Measurements from ENCODE around the gene MED17. TPM values are rescaled to one million over a fixed set of nuclear protein-coding genes. Genes with fewer than 3 reads are reported as not detected.

The MED17 gene
- total RNA-seq, 1 experiment from 2014 or later, result 28.9 TPM

DNA sequence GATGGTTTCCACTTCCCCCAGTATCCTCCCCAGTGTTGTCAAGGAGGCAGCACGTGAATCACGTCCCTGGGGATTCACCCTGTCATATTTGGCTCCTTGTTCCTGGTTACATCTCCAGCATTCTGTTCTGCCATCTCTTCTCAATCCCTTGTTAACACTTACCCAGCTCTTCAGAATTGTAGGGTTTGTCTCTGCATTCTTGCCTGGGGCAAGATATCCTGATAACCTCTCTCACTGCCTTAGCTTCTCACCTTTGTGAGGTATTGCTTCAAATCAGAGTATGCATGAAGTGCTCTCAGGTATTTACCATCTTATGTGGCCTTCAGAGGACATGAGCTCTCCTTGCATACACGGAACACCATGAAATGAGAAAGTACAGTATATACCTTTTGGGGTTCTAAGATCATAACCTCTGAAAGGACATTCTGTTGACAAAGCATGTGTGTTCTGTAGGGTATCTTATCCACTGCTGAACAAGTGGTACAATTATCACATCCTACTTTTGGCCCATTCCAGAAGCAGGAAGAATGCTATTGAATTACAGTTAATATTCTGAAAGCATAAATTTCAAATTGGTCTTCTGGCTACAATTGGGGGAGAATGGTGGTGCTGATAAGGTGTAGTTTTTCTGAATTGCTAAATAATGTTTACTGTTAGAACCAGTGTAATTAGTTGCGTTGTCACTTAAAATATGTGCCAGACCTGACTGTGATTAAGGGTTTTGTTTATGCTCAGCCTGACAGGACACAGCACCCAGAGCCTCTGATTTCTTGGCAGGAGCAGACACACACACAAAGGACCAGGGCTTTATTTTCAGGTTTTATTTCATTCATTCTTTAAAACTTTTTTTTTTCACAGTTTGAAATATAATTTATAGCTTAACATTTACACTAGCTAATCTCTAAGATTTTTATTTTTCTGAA lies 33.6 kb downstream of the MED17 start:
- peak; percentile 8 for DNase-seq (ENCODE audit: low read depth)

DNA sequence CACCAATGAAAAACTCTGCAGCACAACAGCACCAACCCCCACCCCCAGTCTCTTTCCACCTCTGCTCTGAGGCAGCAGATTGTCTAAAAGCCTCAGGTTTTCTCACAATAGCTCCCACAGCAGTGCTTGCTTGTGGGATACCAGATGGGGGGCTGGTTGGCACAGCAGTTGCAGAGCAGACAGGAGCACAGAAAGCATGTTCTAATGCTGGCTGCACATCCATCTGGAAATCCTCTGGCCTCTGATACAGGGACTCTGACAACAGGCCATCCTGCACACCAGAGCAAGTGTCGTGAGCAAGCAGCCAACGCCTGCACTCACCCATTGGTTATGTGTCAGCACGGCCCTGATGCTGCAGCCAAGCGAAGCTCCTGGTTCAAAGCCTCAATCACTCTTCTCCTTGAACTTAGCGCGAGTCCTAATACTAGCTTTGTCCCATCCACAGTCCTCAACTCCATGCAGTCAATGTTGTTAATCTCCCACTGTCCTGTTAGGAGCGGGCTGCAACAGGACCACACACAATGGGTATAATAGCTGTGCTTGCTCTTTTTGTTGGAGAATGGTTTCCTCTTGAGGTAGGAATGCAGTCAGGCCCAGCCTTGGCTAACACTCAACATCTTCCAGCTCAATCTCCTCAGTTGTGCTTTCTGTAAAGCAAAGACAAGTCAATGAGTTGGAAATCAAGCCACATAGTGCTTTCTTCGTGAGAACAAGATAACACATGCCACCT lies 36.0 kb downstream of the MED17 start:
- DNase-seq (ENCODE audit: low read depth), result no peak

DNA sequence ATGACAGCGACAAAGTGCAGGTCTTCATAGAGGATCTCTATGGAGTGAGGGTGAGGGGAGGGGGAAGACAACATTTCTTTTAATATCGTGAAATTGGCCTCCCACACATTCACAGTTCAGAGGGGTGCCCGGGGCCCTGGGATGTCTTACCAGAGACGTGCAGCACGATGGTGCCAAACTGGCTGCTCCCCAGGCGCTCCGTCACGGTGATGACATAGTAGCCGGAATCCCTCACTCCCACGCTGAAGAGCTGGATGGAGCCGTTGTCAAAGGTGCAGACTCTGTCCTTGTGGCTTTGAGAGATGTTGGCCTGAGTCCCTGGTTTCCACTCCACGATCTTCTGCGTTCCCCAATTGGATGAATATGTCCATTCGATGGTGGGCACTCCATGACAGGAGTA lies 36.8 kb downstream of the MED17 start:
- no peak for DNase-seq (ENCODE audit: low read depth)

DNA sequence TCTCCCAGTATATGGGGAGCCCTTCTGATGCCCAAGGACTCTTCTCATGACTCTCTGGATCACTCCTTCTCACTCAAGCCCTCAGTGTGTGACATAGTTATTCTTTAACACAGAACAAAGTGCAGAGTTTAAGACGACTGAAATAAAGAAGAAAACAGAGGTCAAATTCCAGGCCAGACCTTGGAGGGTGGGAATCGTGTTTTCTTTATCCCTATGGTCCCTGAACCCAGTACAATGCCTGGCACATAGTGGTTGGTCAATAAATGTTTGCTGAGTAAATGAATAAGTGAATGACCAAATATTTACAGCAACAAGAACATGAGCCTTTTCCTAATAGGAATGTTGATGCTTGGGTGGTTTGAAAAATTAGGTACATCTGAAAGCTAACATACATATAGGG lies 37.5 kb downstream of the MED17 start:
- DNase-seq (ENCODE audit: low read depth), result no peak

DNA sequence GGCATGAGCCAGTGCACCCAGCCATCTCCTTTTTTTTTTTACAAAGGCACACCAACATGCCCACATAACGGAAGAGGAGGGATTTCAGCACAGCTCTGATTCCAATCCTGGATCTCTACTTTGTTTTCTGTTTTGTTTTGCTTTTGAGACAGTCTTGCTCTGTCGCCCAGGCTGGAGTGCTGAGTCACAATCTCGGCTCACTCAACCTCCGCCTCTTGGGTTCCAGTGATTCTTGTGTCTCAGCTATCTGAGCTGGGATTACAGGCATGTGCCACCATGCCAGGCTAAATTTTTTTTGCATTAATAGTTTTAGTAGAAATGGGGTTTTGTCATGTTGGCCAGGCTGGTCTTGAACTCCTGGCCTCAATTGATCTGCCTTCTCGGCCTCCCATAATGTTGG lies 38.3 kb downstream of the MED17 start:
- DNase-seq (ENCODE audit: low read depth), result peak; percentile 13

DNA sequence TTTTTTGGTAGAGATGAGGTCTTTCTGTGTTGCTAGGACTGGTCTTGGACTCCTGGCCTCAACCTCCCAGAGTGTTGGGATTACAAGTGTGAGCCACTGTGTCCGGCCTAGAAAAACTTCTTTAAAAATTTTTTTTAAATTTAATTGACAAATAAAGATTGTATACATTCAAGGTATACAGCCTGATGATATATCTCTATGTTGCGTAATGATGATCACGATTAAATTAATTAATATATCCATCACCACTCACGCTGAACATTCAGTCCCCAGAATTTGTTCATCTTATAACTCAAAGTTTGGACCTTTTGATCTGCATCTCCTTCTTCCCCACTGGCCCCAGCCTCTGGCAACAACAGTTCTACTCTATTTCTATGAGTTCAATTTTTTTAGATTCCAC lies 39.1 kb downstream of the MED17 start:
- no peak for DNase-seq (ENCODE audit: low read depth)

DNA sequence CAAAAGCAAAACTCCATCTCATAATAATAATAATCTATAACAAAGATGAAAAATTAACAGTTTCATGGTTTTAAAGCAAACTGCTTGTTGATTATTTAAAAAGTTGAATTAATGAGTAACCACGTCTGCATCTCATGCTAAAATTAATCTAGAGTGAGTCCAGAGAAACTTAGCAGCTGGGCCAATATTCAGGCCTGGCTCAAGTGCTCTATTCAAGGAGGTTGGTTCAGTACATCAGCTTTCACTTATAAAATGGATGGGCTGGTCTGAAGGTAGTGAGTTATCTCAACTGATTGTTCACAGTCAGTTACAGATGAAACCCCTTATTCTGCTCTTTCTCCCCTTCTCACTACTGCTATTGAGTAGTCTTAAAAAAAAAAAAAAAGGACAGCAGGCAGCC lies 43.3 kb downstream of the MED17 start:
- no peak for DNase-seq (ENCODE audit: low read depth)

DNA sequence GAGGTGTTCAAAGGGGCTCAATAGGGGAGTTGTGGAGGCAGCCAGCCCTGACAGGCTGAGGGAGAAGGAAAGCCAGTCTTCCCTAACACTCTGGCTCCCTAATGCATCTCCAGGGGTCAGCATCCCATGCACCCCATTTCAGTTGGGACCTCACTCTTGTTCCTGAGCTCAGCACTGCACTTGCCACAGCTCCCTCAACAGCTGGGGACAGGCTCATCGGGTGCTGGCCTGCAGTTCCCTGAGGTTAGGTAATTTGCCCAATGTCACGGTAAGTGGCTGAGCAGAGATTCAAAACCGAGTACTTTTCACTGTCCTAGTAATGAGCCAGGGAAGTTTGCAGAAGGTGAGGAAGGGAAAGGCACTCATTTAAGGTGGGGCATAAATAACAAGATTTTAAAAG lies 45.5 kb downstream of the MED17 start:
- DNase-seq (ENCODE audit: low read depth), result no peak

DNA sequence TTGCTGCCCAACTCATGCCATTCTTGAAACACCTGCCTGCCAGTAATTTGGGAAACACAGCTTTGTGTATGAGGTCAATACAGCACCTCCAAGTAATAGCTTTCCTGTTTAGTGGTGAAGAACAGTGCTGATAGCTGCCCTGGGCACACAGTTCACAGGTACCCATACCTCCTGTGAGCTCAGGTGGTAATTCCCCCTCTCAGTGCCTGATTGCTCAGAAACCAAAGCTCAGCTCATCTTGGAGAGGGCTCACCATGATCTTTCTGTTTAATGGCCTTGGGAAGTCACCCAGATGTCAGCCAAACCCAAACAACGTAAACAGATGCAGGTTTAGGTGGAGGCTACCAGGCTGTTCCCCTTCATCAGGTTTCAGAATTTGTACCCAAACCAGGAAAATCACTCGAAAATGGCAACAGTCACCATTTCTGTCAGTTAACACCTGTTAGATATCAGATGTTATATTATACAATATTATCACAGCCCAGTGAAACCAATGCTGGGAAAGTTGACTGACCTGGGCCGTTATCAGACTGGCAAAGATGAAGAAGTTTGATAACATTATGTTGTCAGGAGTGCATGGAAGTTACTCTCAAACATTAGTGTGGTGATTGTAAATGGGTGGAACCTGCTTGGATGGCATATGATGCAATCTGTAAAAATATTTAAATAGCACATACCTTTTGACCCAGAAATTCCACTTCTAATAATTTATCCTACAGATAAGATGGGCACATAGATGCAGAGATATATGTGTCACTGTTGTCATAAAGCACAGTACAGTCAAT lies 47.5 kb downstream of the MED17 start:
- no peak for DNase-seq (ENCODE audit: low read depth)

DNA sequence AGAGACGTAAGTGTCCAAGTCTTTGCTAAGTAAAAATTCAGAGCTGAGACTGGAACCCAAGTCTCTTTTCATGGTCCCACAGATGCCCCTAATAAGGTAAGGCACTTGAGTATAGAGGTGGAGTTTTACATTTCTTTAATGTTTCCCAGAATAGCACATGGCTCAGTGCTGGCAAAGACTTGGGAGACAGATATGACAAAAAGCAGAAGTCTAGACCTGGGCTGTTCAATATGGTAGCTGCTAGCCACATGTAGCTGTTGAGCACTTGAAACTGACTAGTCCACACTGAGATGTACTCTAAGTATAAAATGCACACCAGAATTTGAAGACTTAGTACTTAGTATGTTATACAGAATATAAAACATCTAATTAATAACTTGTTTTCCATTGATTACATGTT lies 48.7 kb downstream of the MED17 start:
- no peak for DNase-seq (ENCODE audit: low read depth)

DNA sequence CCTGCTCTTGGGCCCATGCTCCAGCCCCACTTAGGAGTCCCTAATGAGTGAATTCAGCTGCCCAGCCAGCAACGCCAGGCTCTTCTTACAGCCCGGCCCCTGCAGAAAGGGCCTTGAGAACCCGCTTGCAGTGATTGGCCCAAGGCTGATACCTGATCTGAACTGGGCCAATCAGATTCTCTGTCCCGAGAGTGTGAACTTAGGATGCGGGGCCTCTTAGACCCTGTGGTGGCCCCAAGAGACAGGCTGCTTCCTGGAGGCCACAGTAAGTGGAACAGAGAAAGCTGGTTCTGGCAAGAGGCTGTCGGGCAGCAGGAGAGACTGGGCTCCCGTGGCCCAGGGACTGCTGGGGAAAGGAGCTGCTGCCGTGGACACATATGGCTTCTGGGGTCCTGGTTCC lies 54.9 kb downstream of the MED17 start:
- no peak for DNase-seq (ENCODE audit: low read depth)

DNA sequence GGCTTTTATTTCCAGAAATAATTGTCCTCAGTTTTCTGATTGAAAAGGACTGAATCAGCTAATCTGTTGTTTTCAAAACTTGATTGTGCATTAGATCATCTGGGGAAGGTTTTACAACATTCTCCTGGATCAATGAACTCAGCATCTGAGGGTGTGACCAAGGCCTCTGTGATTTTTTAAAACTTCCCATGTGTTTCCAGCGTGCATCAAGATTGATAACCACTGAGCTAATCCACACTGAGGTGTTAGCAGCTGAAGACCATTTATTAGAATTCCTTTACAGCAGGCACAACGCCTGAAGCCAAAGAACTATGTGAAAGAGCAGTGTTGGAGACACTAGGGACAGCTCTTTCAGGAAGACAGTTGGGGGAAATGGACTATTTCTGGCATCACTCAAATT lies 56.1 kb downstream of the MED17 start:
- DNase-seq (ENCODE audit: low read depth), result no peak

DNA sequence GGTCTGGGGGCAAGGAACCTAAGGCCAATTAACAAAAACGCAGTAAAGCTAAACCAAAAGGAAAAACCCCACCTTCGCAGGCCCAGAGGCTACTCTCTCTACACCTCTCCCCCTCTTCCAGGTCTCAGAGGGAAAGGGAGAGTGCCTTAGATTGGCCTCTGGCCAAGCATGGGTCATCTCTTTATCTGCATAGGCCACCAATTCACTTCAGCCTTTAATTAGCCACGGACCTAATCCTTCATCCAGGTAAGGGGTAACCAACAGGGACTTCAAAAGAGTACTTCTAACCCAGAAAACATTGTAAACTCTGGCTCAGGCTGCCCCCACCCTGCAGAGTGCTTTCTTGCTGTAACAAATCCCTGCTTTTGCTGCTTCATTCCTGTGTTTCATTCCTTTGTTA lies 56.9 kb downstream of the MED17 start:
- no peak for DNase-seq (ENCODE audit: low read depth)

DNA sequence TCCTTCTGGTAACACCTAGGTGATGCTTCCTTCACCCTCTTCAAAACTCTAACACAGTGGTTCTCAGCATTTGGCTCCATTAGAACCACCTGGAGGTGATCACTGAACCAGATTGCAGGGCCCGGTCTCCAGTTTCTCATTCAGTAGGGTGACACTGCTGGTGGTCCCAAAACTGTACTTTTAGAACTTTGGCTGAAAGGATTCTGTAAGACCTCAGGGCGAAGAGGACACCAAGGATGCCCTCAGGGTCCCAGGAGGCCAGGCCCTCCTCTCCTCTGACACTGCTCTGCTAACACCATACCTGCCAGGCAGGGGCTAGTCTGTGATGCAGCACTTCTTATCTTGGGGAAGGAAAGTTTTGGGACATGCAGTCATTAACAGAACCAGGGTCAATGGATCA lies 57.4 kb downstream of the MED17 start:
- DNase-seq (ENCODE audit: low read depth), result no peak

DNA sequence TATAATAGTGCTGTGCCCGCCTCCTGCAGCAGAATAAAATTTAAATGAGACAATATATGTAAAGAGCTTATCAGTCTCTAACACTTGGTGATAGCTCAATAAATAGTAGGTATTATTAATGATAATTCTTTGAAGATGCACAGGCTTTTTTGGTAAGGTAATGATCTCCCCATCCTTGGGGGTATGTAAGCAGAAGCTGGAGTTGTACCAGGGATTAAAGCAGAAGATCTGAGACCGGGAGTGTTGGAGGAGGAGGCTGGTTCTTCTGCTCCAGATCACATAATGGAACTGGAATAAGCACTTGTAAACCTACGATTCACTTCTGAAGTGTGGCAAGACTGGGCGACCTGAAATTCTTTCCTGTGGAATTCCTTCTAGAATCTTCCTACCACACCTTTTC lies 58.0 kb downstream of the MED17 start:
- DNase-seq (ENCODE audit: low read depth), result no peak

DNA sequence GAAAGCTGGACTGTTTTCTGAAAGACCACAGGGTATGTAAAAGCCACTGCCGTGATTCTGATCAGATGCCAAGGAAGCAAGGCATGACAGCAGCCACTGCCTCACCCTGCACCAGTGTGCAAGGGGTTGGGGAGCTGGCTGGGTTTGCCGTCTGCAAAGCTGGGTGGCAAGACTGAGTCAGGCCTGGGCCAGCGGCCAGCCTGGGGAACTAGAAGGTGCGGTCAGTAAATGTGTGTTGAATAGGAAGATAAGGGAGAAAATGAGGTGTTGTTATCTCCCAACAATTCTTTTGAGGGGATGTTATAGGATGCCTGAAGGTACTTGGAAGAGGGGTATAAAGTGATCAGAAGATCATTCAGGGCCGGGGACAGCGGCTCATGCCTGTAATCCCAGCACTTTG lies 58.4 kb downstream of the MED17 start:
- peak; percentile 41 for DNase-seq (ENCODE audit: low read depth)

DNA sequence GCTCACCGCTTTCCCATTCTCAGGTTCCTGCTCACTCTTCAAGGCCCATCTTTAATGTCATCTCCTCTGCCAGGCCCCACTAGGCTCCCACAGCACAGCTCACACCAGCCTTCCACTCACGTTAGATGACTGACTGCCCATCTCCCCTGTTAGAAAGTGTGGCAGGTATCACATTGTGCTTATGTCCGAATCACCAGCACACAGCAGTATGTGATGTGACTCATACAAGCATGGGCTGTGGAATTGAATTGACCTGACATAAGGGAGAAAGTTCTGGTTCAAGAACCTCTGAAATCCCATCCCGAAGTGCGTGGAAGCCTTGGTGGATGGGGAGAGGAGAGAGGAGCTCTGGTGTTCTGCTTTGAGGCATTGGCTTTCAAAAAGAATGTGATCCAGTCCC lies 59.8 kb downstream of the MED17 start:
- DNase-seq (ENCODE audit: low read depth), result no peak

DNA sequence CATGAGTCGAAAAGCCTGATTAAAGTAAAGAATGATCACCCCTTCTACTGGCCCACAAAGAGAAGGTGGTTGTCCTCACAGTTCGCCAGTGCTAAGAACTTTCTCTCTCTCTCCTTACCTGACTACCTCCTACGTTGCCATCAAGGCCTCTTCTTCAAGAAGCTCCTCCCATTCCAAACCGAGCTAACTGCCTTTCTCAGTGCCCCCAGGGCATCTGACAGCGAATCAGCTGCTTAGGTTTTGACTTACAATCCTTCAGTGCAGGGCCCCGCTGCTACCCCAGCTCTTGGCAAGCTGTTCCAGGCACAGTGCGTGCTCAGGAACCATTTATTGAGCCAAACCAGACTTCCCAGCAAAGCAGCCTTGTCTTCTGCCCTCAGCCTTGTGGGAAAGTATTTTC lies 60.5 kb downstream of the MED17 start:
- no peak for DNase-seq (ENCODE audit: low read depth)

DNA sequence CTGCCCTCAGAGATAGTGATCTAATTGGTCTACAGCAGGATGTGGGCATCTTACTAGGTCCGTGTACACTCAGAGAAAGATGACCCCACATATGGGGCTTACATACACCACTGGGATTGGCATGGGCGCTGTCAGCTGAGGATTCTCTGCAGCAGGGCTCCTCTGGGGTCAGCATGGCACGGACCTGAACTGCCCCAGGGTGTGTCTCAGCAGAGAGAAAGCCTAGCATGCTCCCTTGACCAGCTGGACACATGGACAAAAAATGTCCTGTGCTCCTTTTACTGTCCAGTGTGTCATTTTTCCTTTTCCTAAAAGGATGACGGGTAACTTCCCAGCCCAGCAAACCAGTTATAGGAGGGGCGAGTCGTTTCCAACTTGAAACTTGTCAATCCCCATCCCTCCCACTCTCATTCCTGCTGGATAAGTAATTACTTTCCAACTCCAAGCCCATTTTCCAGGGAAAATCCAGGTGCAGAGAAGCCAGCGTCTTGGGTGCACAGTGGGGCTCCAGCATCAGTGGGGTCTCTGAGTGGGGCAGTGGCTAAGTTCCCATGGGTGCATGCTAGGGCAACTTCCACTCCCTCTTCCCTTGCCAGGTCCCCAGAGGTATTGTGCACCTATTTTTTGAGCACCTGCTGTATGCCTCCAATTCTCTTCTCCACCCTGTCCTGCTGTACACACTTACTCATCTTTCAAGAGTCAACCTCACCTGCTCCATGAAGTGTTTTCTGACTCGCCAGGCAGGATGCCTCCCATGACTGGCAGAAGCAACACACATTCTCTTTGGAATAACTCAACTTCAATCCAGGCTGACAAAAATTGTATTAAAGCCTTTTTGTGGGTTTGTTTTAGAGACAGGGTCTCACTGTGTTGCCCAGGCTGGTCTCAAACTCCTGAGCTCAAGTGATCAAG lies 61.4 kb downstream of the MED17 start:
- no peak for DNase-seq (ENCODE audit: low read depth)

DNA sequence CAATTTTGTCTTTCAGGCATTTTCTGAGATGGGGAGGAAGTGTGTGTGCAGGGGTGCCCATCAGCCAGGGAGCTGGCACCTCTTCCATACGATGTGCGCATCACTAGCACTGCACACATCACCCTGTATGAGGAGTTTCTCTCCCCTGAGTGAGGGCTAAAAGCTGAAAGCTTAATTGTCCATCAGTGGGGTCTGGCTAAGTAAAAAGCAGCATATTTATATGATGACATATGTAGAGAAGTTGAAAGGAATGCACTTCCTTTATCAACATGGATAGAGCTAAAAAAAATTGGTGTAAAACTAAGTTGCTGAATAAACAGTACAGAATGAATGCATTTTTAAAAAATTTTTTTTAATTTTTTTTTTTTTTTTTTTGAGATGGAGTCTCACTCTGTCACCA lies 62.3 kb downstream of the MED17 start:
- no peak for DNase-seq (ENCODE audit: low read depth)

DNA sequence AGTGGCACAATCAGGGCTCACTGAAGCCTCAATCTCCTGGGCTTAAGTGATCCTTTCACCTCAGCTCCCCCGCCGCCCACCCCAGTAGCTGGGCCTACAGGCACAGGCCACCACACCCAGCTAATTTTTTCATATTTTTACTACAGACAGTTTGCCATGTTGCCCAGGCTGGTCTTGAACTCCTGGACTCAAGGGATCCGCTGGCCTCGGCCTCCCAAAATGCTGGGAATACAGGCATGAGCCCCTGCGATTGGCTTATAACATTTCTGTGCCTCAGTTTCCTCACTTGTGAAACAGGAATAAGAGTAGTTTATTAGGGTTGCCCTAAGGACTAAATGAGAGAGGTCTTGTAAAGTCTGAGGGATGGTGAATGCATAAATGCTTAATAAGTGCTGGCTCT lies 65.1 kb downstream of the MED17 start:
- DNase-seq (ENCODE audit: low read depth), result no peak
